H1 (cell line): ENCODE measurements around the gene CACNA2D4. TPM values are rescaled to one million over a fixed set of nuclear protein-coding genes. Genes with fewer than 3 reads are reported as not detected.

Experiments
- CTCF ChIA-PET: fragments of 300-600 bp; sonication (Branson Sonifier 250); formaldehyde crosslinking; loops from one replicate; lab custom pipeline; 2021; ENCODE audit not compliant: partially characterized antibody; lab: Charles Lee
- POLR2A ChIA-PET: fragments of 300-600 bp; sonication (Branson Sonifier 250); formaldehyde crosslinking; loops from one replicate; lab custom pipeline; 2021; ENCODE audit warnings: inconsistent platforms; ENCODE audit not compliant: partially characterized antibody; lab: Charles Lee
- DNase-seq, 2 experiments: peaks; one replicate each; pipeline versions ENCODE4 v3.0.0 to v3.0.0-alpha.2; 2010 to 2022; ENCODE audit warnings: low spot score in 2 of 2, low read depth in 1 of 2, mixed read lengths in 1 of 2
- FAIRE-seq: peaks from 2 replicates; lab custom pipeline; 2011; peaks lifted over from hg19 to GRCh38; lab: Jason Lieb, UNC
- H2AFZ ChIP-seq: 2 replicates; pipeline ENCODE4 v1.8.1; 2012; ENCODE audit warnings: low read length, inconsistent platforms
- H2AK5ac ChIP-seq: 2 replicates; pipeline ENCODE4 v1.6.1; 2013; ENCODE audit warnings: low read depth, low read length
- H2BK120ac ChIP-seq: replicated peaks from 2 replicates; pipeline ENCODE3; 2013; ENCODE audit warnings: low read depth, low read length, inconsistent platforms
- H2BK12ac ChIP-seq: 2 replicates; pipeline ENCODE4 v1.6.1; 2013; ENCODE audit warnings: low read depth, low read length
- H2BK15ac ChIP-seq: 2 replicates; pipeline ENCODE4 v1.6.1; 2013; ENCODE audit warnings: low read length
- H2BK20ac ChIP-seq: 2 replicates; pipeline ENCODE4 v1.6.1; 2013; ENCODE audit warnings: low read length
- H2BK5ac ChIP-seq: 2 replicates; pipeline ENCODE4 v1.6.1; 2013; ENCODE audit warnings: low read depth, low read length
- H3K14ac ChIP-seq: 2 replicates; pipeline ENCODE4 v1.6.1; 2013; ENCODE audit warnings: inconsistent platforms; ENCODE audit not compliant: insufficient read length
- H3K18ac ChIP-seq: 2 replicates; pipeline ENCODE4 v1.6.1; 2013; ENCODE audit warnings: low read length; ENCODE audit errors: extremely low read depth
- H3K23ac ChIP-seq: 2 replicates; pipeline ENCODE4 v1.6.1; 2013; ENCODE audit warnings: inconsistent platforms; ENCODE audit not compliant: insufficient read length
- H3K23me2 ChIP-seq: 2 replicates; pipeline ENCODE4 v1.6.1; 2013; ENCODE audit warnings: low read depth, low read length
- H3K27ac ChIP-seq: 2 replicates; pipeline ENCODE4 v1.6.1; 2011; ENCODE audit warnings: low read depth, low read length, inconsistent platforms
- H3K27me3 ChIP-seq, 4 experiments: replicated peaks in 1 of 4; 1 replicate in 1 of 4; 2 replicates in 3 of 4; pipeline versions ENCODE4 v1.6.1 to v1.8.1; 2011 to 2013; ENCODE audit warnings: low read length in 3 of 4, mild to moderate bottlenecking in 3 of 4, inconsistent platforms in 2 of 4, mixed read lengths in 2 of 4, moderate library complexity in 1 of 4; ENCODE audit not compliant: control insufficient read depth in 3 of 4, insufficient read depth in 3 of 4; ENCODE audit errors: extremely low read depth in 1 of 4
- H3K36me3 ChIP-seq, 4 experiments: 2 replicates each; pipeline versions ENCODE4 v1.6.1 to v1.8.1; 2011 to 2013; ENCODE audit warnings: mild to moderate bottlenecking in 4 of 4, low read length in 3 of 4, moderate library complexity in 2 of 4, control low read depth in 1 of 4, inconsistent platforms in 1 of 4; ENCODE audit not compliant: insufficient read depth in 4 of 4, control insufficient read depth in 2 of 4
- H3K4ac ChIP-seq: replicated peaks from 2 replicates; pipeline ENCODE3; 2013; ENCODE audit warnings: low read length, low read depth, mixed read lengths, inconsistent platforms; ENCODE audit not compliant: insufficient read length
- H3K4me1 ChIP-seq, 4 experiments: replicated peaks in 1 of 4; 1 replicate in 1 of 4; 2 replicates in 3 of 4; pipeline versions ENCODE4 v1.6.1 to v1.8.1; 2011 to 2013; ENCODE audit warnings: low read length in 3 of 4, inconsistent platforms in 2 of 4, mixed read lengths in 1 of 4; ENCODE audit not compliant: insufficient read depth in 4 of 4, control insufficient read depth in 3 of 4
- H3K4me2 ChIP-seq, 2 experiments: 2 replicates each; pipeline versions ENCODE4 v1.6.1 to v1.8.1; 2011 to 2013; ENCODE audit warnings: low read depth in 2 of 2, low read length in 2 of 2, control low read depth in 1 of 2, inconsistent platforms in 1 of 2, mild to moderate bottlenecking in 1 of 2; ENCODE audit not compliant: insufficient read depth in 1 of 2
- H3K4me3 ChIP-seq, 4 experiments: fragments of 200-600, 300-600 bp in 1 of 4; sonication (generic), shearing (Covaris generic), sonication (Bioruptor Twin) in 1 of 4; 2 replicates each; pipeline versions ENCODE4 v1.5.1 to v1.8.1; 2011 to 2016; ENCODE audit warnings: low read length in 4 of 4, low read depth in 3 of 4, control low read depth in 2 of 4, inconsistent platforms in 2 of 4, mild to moderate bottlenecking in 2 of 4, mixed read lengths in 1 of 4, moderate library complexity in 1 of 4; ENCODE audit not compliant: insufficient read depth in 2 of 4; ENCODE audit errors: extremely low read depth in 1 of 4
- H3K56ac ChIP-seq: replicated peaks from 2 replicates; pipeline ENCODE3; 2013; ENCODE audit warnings: low read depth, mild to moderate bottlenecking, mixed read lengths, low read length, inconsistent platforms; ENCODE audit not compliant: insufficient read length
- H3K79me1 ChIP-seq: 2 replicates; pipeline ENCODE4 v1.6.1; 2013; ENCODE audit warnings: low read depth, low read length, control low read depth
- H3K79me2 ChIP-seq, 2 experiments: 2 replicates each; pipeline versions ENCODE4 v1.6.1 to v1.8.1; 2012 to 2013; ENCODE audit warnings: low read length in 2 of 2, mild to moderate bottlenecking in 2 of 2, inconsistent platforms in 1 of 2; ENCODE audit not compliant: insufficient read depth in 2 of 2, control insufficient read depth in 1 of 2
- H3K9ac ChIP-seq, 4 experiments: replicated peaks in 1 of 4; 1 replicate in 1 of 4; 2 replicates in 3 of 4; pipeline versions ENCODE4 v1.6.1 to v1.8.1; 2011 to 2013; ENCODE audit warnings: low read depth in 3 of 4, low read length in 3 of 4, control low read depth in 2 of 4, mild to moderate bottlenecking in 2 of 4, moderate library complexity in 2 of 4, inconsistent platforms in 1 of 4; ENCODE audit errors: extremely low read depth in 1 of 4
- H3K9me3 ChIP-seq, 2 experiments: 2 replicates each; pipeline versions ENCODE4 v1.6.1 to v1.8.1; 2012 to 2013; ENCODE audit warnings: mild to moderate bottlenecking in 2 of 2, moderate library complexity in 2 of 2, control low read depth in 1 of 2, inconsistent platforms in 1 of 2, low read depth in 1 of 2, low read length in 1 of 2, mixed read lengths in 1 of 2; ENCODE audit not compliant: insufficient read depth in 2 of 2
- H4K20me1 ChIP-seq, 2 experiments: replicated peaks in 1 of 2; 2 replicates each; pipeline versions ENCODE3 to v1.8.1; 2011 to 2013; ENCODE audit warnings: inconsistent platforms in 2 of 2, low read length in 2 of 2, mild to moderate bottlenecking in 1 of 2; ENCODE audit not compliant: insufficient read depth in 2 of 2, control insufficient read depth in 1 of 2
- H4K5ac ChIP-seq: 2 replicates; pipeline ENCODE4 v1.6.1; 2013; ENCODE audit warnings: low read length, low read depth, mixed read lengths, inconsistent platforms; ENCODE audit not compliant: insufficient read length
- H4K8ac ChIP-seq: 2 replicates; pipeline ENCODE4 v1.8.0; 2013; ENCODE audit warnings: mild to moderate bottlenecking, moderate library complexity, low read length, inconsistent platforms; ENCODE audit not compliant: insufficient read depth; ENCODE audit errors: extremely low read depth
- H4K91ac ChIP-seq: replicated peaks from 2 replicates; pipeline ENCODE3; 2013; ENCODE audit warnings: low read length, mixed read lengths, inconsistent platforms; ENCODE audit not compliant: insufficient read length
- CEBPB ChIP-seq: IDR thresholded peaks from 2 replicates; pipeline ENCODE4 v1.6.1; 2012; ENCODE audit warnings: low read depth, low read length
- CHD2 ChIP-seq: IDR thresholded peaks from 2 replicates; pipeline ENCODE4 v1.6.1; 2012; ENCODE audit warnings: low read length, improper control_type of control experiment
- CREB1 ChIP-seq: IDR thresholded peaks from 2 replicates; pipeline ENCODE4 v1.6.1; 2012; ENCODE audit warnings: inconsistent platforms
- EGR1 ChIP-seq: IDR thresholded peaks from 2 replicates; pipeline ENCODE4 v1.6.1; 2011; ENCODE audit warnings: low read depth, low read length, borderline replicate concordance
- JUN ChIP-seq: IDR thresholded peaks from 2 replicates; pipeline ENCODE4 v1.6.1; 2011; ENCODE audit warnings: low read depth, mild to moderate bottlenecking, improper control_type of control experiment, low read length
- KDM4A ChIP-seq: IDR thresholded peaks from one replicate; pipeline ENCODE4 v1.7.1; 2012; ENCODE audit warnings: low read depth, mild to moderate bottlenecking, moderate library complexity, low read length, inconsistent platforms; ENCODE audit not compliant: severe bottlenecking
- NANOG ChIP-seq: IDR thresholded peaks from 2 replicates; pipeline ENCODE4 v1.6.1; 2011; ENCODE audit warnings: low read length, low read depth, mild to moderate bottlenecking, inconsistent platforms; ENCODE audit not compliant: insufficient read depth, poor library complexity, severe bottlenecking
- RBBP5 ChIP-seq: IDR thresholded peaks from 2 replicates; pipeline ENCODE4 v1.7.1; 2012; ENCODE audit warnings: low read depth, mild to moderate bottlenecking, inconsistent platforms, low read length, moderate library complexity, borderline replicate concordance
- SAP30 ChIP-seq: fragments of 300-600 bp; sonication (generic); IDR thresholded peaks from 2 replicates; pipeline ENCODE4 v1.7.1; 2012; ENCODE audit warnings: low read length, moderate library complexity, mild to moderate bottlenecking, inconsistent platforms; ENCODE audit not compliant: insufficient read depth, insufficient replicate concordance
- SIX5 ChIP-seq: IDR thresholded peaks from 2 replicates; pipeline ENCODE4 v1.6.1; 2011; ENCODE audit warnings: mild to moderate bottlenecking, low read depth, low read length
- SP1 ChIP-seq: IDR thresholded peaks from 2 replicates; pipeline ENCODE4 v1.6.1; 2011; ENCODE audit warnings: low read depth, low read length
- TAF1 ChIP-seq: IDR thresholded peaks from 2 replicates; pipeline ENCODE4 v1.6.1; 2011; ENCODE audit warnings: mild to moderate bottlenecking, low read depth, low read length
- TAF7 ChIP-seq: optimal IDR thresholded peaks from 2 replicates; pipeline ENCODE3; 2011; ENCODE audit warnings: low read depth, mild to moderate bottlenecking, inconsistent platforms, low read length, moderate library complexity, borderline replicate concordance
- TEAD4 ChIP-seq: IDR thresholded peaks from 2 replicates; pipeline ENCODE4 v1.6.1; 2012; ENCODE audit warnings: low read depth, low read length, inconsistent platforms, mixed read lengths
- ZNF274 ChIP-seq: IDR thresholded peaks from 2 replicates; pipeline ENCODE4 v1.7.0; 2012; ENCODE audit warnings: low read length, borderline replicate concordance; ENCODE audit errors: extremely low read depth
- WGBS, 2 experiments: shearing (Covaris generic) in 1 of 2; methylation state at CpG; one replicate each; pipeline versions ENCODE4 v1.1.6 to v1.1.7; 2013 to 2015; ENCODE audit warnings: low lambda C conversion rate in 2 of 2, mixed read lengths in 2 of 2, inconsistent platforms in 1 of 2, low coverage in 1 of 2, missing lambda C conversion rate in 1 of 2; ENCODE audit not compliant: insufficient replicate concordance in 2 of 2, insufficient coverage in 1 of 2, insufficient read length in 1 of 2; ENCODE audit errors: extremely low coverage in 1 of 2, missing lambda C conversion rate in 1 of 2; 5-methylcytosine and 5-hydroxymethylcytosine counted together
- polyA plus RNA-seq, 7 experiments: library from polyadenylated mRNA; depleted of rRNA in 3 of 7; stranded (reverse) in 5 of 7; unstranded in 2 of 7; fragments of >200 nt in 5 of 7; fragments of 200-250 nt in 2 of 7; gene quantifications; 1 replicate in 5 of 7; 2 replicates in 1 of 7; 4 replicates in 1 of 7; pipeline versions ENCODE4 v1.2.1 to v1.2.3, GENCODE V29; 2011 to 2013; ENCODE audit warnings: missing spikeins in 2 of 7, mixed read lengths in 2 of 7
- total RNA-seq: library from RNA; stranded (reverse); fragmentation: NEBNext Ultra II Directional; extraction: Animal tissue kit (Norgen Biotek cat#: 25700); gene quantifications from 2 replicates; pipeline ENCODE4 v1.2.1, GENCODE V29; 2021

The CACNA2D4 gene
- total and polyA plus RNA-seq, 2 of the 8 experiments (the other 6 are each of a cell fraction or from before 2014, with no cell fraction given): 0.44 to 0.88 TPM

GRCh38 chr12:1885082-1885596, 33.3 kb downstream of the CACNA2D4 start:
- Histone ChIP-seq H3K4me2 (no peak overlapping the region), H2BK15ac (no peak overlapping the region), H3K4me3 (no peak overlapping the region), H2BK12ac (no peak overlapping the region), H2BK20ac (no peak overlapping the region), H2BK120ac (no peak overlapping the region), H3K18ac (no peak overlapping the region), H4K8ac (no peak overlapping the region), H2BK5ac (no peak overlapping the region), H3K27me3 (no peaks in the 10 kb centered on the region), H3K27ac (no peak overlapping the region), H4K20me1 (no peaks in the 10 kb centered on the region), H3K23me2 (no peaks in the 10 kb centered on the region), H3K14ac (no peak overlapping the region), H3K23ac (no peak overlapping the region), H4K5ac (no peak overlapping the region), H3K36me3 (no peaks in the 10 kb centered on the region), H3K4ac (no peak overlapping the region), H3K9ac (no peak overlapping the region), H2AK5ac (no peak overlapping the region), H3K9me3 (no peaks in the 10 kb centered on the region; a peak in 1 of 4 replicates), H3K4me1 (no peaks in the 10 kb centered on the region), H3K79me1 (no peaks in the 10 kb centered on the region), H3K56ac (no peak overlapping the region), H4K91ac (no peak overlapping the region), H3K79me2 (no peaks in the 10 kb centered on the region), H2AFZ (no peak overlapping the region)
- FAIRE-seq: no peak
- ChIA-PET CTCF (interaction anchor here (0.6 kb wide), 1 partner anchor 730 kb away, joined by 3 read pairs; no protein-coding TSS in a partner anchor), POLR2A (interaction anchor here (1.5 kb wide), 1 partner anchor 52 kb away, joined by 3 read pairs; no protein-coding TSS in a partner anchor)
- DNase-seq: peak in 1 of 2 experiments; percentile 23
- WGBS, 2 experiments: 88% methylated on average over 5 of the region's 5 CpGs; no CpG with 5 or more reads in 1 of the 2 experiments
- TF ChIP-seq CHD2 (no peak), SP1 (no peak), TEAD4 (no peak), NANOG (no peak), SAP30 (no peak), ZNF274 (no peak), EGR1 (no peak), KDM4A (no peak), RBBP5 (no peak), SIX5 (no peak), TAF1 (no peak), CEBPB (no peak), TAF7 (no peak), CREB1 (no peak), JUN (no peak)
